Left ventricle myocardium inferior (tissue), 1 donor: ENCODE measurements around the gene KIF1C. TPM values are rescaled to one million over a fixed set of nuclear protein-coding genes. Genes with fewer than 3 reads are reported as not detected.

Experiments
- DNase-seq: peaks from one replicate; pipeline ENCODE4 v3.0.0-alpha.2; 2020
- H3K27ac ChIP-seq: fragments of 200-600 bp; replicated peaks from 2 replicates; pipeline ENCODE4 v1.8.0; 2021
- H3K27me3 ChIP-seq: fragments of 200-600 bp; 2 replicates; pipeline ENCODE4 v1.8.0; 2021; ENCODE audit warnings: low read depth
- H3K36me3 ChIP-seq: fragments of 200-600 bp; 2 replicates; pipeline ENCODE4 v1.8.0; 2021
- H3K4me1 ChIP-seq: fragments of 200-600 bp; 2 replicates; pipeline ENCODE4 v1.8.0; 2021
- H3K4me3 ChIP-seq: fragments of 200-600 bp; 2 replicates; pipeline ENCODE4 v1.8.0; 2021; ENCODE audit warnings: mild to moderate bottlenecking, moderate library complexity
- H3K9me3 ChIP-seq: fragments of 200-600 bp; replicated peaks from 2 replicates; pipeline ENCODE4 v1.8.0; 2021
- intact Hi-C: fragments of 100-400 bp; cut with micrococcal nuclease; formaldehyde crosslinking; loops from one replicate; pipeline ENCODE4 v1.11.0; 2022
- total RNA-seq: library from RNA; stranded (reverse); fragmentation: NEBNext Ultra II Directional; extraction: Animal tissue kit (Norgen Biotek cat#: 25700); gene quantifications from one replicate; pipeline ENCODE4 v1.2.1, GENCODE V29; 2021
- TF ChIP-seq, protein P1 (sequence below): fragments of 200-600 bp; IDR thresholded peaks from 2 replicates; pipeline ENCODE4 v1.8.0; 2021; ENCODE audit warnings: antibody characterized with exemption, mild to moderate bottlenecking, borderline replicate concordance
- donor health status: DM: no; HTN: yes; CAD: no; lungs with severe emphysema.

KIF1C gene
- total RNA-seq, 1 donor from 2014 or later = 686 TPM

DNA sequence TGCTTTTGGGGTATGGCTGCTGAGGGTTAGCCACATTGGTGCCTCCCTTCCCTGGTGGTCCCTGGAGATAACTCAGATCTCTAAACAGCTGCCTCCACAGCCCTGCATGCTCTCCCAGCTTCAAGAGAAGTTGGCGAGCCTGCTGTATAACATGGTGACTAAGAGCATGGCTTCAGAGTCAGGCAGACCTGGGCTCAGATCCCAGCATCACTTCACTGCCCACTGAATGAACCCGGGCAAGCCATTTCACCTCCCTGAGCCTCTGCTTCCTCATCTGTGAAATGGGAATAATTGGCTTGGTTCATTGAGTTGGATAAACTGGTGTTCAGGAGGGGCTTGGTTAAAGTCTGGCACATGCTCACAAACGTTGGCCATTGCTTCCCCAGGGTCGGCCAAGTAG is 16.6 kb downstream of the KIF1C start:
- Histone ChIP-seq H3K27me3 (no peaks in the 10 kb centered on the region), H3K4me1 (no peaks in the 10 kb centered on the region), H3K27ac (no peak overlapping the region), H3K9me3 (no peaks in the 10 kb centered on the region), H3K36me3 (peaks cover 98% of the 10 kb centered on the region), H3K4me3 (no peak overlapping the region)
- DNase-seq = no peak
- intact Hi-C loops = no loop called here
- TF ChIP-seq, protein P1, sequence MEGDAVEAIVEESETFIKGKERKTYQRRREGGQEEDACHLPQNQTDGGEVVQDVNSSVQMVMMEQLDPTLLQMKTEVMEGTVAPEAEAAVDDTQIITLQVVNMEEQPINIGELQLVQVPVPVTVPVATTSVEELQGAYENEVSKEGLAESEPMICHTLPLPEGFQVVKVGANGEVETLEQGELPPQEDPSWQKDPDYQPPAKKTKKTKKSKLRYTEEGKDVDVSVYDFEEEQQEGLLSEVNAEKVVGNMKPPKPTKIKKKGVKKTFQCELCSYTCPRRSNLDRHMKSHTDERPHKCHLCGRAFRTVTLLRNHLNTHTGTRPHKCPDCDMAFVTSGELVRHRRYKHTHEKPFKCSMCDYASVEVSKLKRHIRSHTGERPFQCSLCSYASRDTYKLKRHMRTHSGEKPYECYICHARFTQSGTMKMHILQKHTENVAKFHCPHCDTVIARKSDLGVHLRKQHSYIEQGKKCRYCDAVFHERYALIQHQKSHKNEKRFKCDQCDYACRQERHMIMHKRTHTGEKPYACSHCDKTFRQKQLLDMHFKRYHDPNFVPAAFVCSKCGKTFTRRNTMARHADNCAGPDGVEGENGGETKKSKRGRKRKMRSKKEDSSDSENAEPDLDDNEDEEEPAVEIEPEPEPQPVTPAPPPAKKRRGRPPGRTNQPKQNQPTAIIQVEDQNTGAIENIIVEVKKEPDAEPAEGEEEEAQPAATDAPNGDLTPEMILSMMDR = no peak

DNA sequence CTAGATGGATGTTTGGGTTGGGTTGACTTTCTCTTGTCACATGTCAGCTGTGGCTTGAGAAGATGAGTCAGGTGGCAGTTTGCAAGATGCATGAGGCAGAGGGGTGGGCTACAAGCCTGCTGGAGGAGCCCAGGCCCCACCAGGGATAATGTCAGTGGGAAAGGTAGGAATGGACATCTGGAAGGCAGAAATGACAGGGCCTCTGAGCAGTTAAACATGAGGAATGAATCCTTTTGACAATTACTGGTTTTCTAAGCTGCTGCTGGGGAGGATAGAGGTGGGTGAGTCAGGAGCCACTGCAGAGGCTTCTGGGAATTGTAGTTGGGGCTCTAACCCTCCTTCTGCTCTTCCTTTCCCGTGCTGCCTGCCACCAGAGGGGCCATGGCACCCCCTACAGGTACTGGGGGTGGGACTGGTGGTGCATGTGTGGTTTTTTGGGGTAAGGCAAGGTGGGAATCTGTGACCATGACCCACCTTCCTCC is 21.8 kb downstream of the KIF1C start:
- Histone ChIP-seq H3K4me1 (peaks cover 6% of the 10 kb centered on the region), H3K9me3 (no peaks in the 10 kb centered on the region), H3K4me3 (no peak overlapping the region), H3K36me3 (peaks cover 97% of the 10 kb centered on the region), H3K27me3 (no peaks in the 10 kb centered on the region), H3K27ac (no peak overlapping the region)
- TF ChIP-seq, protein P1 = no peak
- DNase-seq = no peak
- intact Hi-C loops = no loop called here

DNA sequence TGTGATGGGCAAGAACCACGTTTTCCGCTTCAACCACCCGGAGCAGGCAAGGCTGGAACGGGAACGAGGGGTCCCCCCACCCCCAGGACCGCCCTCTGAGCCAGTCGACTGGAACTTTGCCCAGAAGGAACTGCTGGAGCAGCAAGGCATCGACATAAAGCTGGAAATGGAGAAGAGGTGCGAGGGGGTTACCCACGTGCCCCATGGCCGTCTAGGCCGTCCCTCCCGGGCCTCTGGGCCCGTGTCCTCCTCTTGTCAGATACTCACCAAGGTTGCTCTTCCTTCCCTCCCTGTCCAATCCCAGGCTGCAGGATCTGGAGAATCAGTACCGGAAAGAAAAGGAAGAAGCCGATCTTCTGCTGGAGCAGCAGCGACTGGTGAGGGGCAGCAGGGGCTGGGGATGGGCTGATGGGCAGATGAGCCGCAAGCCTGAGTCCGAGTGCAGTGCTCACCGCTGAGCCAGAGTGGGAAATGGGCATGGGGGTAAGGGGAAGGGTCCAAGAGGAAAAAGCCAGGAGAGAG is 22.8 kb downstream of the KIF1C start:
- no peak for DNase-seq
- Histone ChIP-seq H3K27ac (no peak overlapping the region), H3K36me3 (peaks cover 90% of the 10 kb centered on the region), H3K4me1 (peaks cover 6% of the 10 kb centered on the region), H3K27me3 (no peaks in the 10 kb centered on the region), H3K9me3 (no peaks in the 10 kb centered on the region), H3K4me3 (no peak overlapping the region)
- intact Hi-C loops = no loop called here
- TF ChIP-seq, protein P1 = no peak

DNA sequence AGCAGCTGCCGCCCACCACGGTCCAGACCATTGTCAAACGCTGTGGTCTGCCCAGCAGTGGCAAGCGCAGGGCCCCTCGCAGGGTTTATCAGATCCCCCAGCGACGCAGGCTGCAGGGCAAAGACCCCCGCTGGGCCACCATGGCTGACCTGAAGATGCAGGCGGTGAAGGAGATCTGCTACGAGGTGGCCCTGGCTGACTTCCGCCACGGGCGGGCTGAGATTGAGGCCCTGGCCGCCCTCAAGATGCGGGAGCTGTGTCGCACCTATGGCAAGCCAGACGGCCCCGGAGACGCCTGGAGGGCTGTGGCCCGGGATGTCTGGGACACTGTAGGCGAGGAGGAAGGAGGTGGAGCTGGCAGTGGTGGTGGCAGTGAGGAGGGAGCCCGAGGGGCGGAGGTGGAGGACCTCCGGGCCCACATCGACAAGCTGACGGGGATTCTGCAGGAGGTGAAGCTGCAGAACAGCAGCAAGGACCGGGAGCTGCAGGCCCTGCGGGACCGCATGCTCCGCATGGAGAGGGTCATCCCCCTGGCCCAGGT is 24.5 kb downstream of the KIF1C start:
- intact Hi-C loops = no loop called here
- Histone ChIP-seq H3K36me3 (peaks cover 73% of the 10 kb centered on the region), H3K4me3 (no peak overlapping the region), H3K27ac (no peak overlapping the region), H3K9me3 (no peaks in the 10 kb centered on the region), H3K27me3 (no peaks in the 10 kb centered on the region), H3K4me1 (peaks cover 9% of the 10 kb centered on the region)
- TF ChIP-seq, protein P1 = no peak
- DNase-seq = no peak

DNA sequence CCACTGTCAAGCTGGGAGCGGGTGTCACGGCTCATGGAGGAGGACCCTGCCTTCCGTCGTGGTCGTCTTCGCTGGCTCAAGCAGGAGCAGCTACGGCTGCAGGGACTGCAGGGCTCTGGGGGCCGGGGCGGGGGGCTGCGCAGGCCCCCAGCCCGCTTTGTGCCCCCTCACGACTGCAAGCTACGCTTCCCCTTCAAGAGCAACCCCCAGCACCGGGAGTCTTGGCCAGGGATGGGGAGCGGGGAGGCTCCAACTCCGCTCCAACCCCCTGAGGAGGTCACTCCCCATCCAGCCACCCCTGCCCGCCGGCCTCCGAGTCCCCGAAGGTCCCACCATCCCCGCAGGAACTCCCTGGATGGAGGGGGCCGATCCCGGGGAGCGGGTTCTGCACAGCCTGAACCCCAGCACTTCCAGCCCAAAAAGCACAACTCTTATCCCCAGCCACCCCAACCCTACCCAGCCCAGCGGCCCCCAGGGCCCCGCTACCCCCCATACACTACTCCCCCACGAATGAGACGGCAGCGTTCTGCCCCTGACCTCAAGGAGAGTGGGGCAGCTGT is 25.9 kb downstream of the KIF1C start:
- Histone ChIP-seq H3K27me3 (no peaks in the 10 kb centered on the region), H3K4me3 (no peak overlapping the region), H3K9me3 (no peaks in the 10 kb centered on the region), H3K4me1 (peaks cover 9% of the 10 kb centered on the region), H3K36me3 (peaks cover 58% of the 10 kb centered on the region), H3K27ac (no peak overlapping the region)
- TF ChIP-seq, protein P1 = no peak
- intact Hi-C loops = no loop called here
- no peak for DNase-seq
